CD4-positive, alpha-beta T cell treated with Interleukin-15 for 1 hour (primary cell): ENCODE data around the gene CAPG.

Source experiments
- DNase-seq: peaks from one replicate; pipeline ENCODE4 v3.0.0-alpha.2; 2020

CAPG gene

DNA sequence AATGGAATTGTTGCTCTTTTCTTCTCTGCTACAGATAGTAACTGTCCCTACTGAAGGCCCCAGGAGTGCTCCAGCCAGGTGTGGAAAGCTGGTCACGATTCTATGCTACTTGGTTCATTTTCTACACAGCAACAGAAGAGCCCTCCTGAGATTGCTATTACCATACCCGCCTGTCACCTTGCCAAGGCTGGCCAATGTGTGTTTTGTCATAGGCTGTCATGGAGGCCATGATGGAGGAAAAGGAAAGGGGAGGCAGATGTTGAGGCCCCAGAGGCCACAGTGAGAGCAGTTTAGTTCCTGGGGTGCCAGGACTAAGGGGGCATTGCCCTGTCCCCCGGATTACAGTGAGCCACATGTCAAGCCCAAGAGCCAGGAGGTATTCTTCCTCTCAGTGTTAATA, 54.6 kb downstream of the CAPG start:
- no peak for DNase-seq

DNA sequence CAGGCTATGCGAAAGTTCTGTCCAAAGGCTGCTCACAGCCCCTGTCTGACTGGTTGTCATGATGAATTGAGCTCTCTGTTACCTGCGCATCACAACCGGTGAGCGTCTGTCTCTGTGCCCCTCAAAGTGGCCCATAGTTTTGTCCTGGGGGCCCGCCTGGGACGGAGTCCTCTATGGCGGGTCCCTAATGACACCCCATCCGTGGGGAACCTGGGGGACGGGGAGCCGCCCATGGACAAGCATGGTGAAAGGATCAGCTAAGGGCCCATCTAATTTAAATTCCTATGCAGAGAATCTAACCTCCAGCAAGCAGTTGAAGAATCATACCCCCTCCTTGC, 55.1 kb downstream of the CAPG start:
- DNase-seq = no peak

- peak; percentile 98 for DNase-seq
Measured at GRCh38 chr2:85354286-85355072, 55.7 kb downstream of the CAPG start, which contains the start of the genes ELMOD3 and RETSAT. ELMOD3 (plus strand) TSS chr2:85354769; CDS start chr2:85357199, 2,430 bp downstream. RETSAT (minus strand) TSS chr2:85354528; CDS start chr2:85354507, 21 bp downstream.

DNA sequence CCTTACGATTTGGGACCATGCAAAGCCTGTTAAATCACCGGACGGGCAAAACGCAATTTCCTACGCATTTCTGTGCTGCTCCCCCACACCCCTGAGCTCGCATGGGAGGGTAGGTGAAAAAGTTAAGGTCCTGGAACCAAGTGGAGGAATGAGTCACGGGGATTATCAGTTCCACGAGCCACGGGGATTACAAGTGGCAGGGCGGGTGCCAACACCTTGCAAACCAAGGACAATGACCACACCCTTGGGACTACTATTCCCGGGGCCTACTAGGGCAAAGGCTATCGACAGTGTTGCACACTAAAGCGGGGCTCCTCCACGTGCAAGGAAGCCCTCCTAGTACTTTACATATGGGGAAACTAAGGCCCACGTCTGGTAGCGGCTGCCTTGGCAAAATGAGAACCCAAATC, 56.3 kb downstream of the CAPG start:
- DNase-seq = no peak

GRCh38 chr2:85347599-85347998, 62.6 kb downstream of the CAPG start:
- no peak for DNase-seq
